ENCODE data around the gene PHF21A.
A peak's percentile ranks its signal among the peaks of the same experiment; 100 is the strongest.

The PHF21A gene

GRCh38 chr11:46075168-46075567, 46.1 kb downstream of the PHF21A start:
- DNase-seq (ENCODE audit: low read depth) = peak; percentile 11

- no peak for DNase-seq (ENCODE audit: low read depth)
These were observed 47.6 kb downstream of the PHF21A start for GRCh38 chr11:46073632-46074031.

GRCh38 chr11:46072172-46072964, 48.9 kb downstream of the PHF21A start:
- DNase-seq (ENCODE audit: low read depth) = no peak

GRCh38 chr11:46071091-46071490, 50.2 kb downstream of the PHF21A start:
- no peak for DNase-seq (ENCODE audit: low read depth)

GRCh38 chr11:46069595-46069994, 51.7 kb downstream of the PHF21A start:
- no peak for DNase-seq (ENCODE audit: low read depth)

GRCh38 chr11:46066335-46066734, 54.9 kb downstream of the PHF21A start:
- no peak for DNase-seq (ENCODE audit: low read depth)

GRCh38 chr11:46065681-46066080, 55.6 kb downstream of the PHF21A start:
- no peak for DNase-seq (ENCODE audit: low read depth)

- no peak for DNase-seq (ENCODE audit: low read depth)
These were observed 57.0 kb downstream of the PHF21A start for GRCh38 chr11:46064221-46064620.

- no peak for DNase-seq (ENCODE audit: low read depth)
These were observed 58.1 kb downstream of the PHF21A start for GRCh38 chr11:46063138-46063537.

GRCh38 chr11:46060013-46060412, 61.2 kb downstream of the PHF21A start:
- no peak for DNase-seq (ENCODE audit: low read depth)

- DNase-seq (ENCODE audit: low read depth) = no peak
These were observed 63.8 kb downstream of the PHF21A start for GRCh38 chr11:46057489-46057888.

GRCh38 chr11:46055371-46055770, 65.9 kb downstream of the PHF21A start:
- DNase-seq (ENCODE audit: low read depth) = peak; percentile 15

- no peak for DNase-seq (ENCODE audit: low read depth)
These were observed 70.2 kb downstream of the PHF21A start for GRCh38 chr11:46051102-46051501.

GRCh38 chr11:46050662-46051061, 70.6 kb downstream of the PHF21A start:
- DNase-seq (ENCODE audit: low read depth) = no peak

- peak; percentile 83 for DNase-seq (ENCODE audit: low read depth)
These were observed 71.2 kb downstream of the PHF21A start for GRCh38 chr11:46050003-46050461.

GRCh38 chr11:46049325-46049897, 71.8 kb downstream of the PHF21A start:
- no peak for DNase-seq (ENCODE audit: low read depth)

- no peak for DNase-seq (ENCODE audit: low read depth)
These were observed 73.1 kb downstream of the PHF21A start for GRCh38 chr11:46048198-46048597.

- peak; percentile 5 for DNase-seq (ENCODE audit: low read depth)
These were observed 73.7 kb downstream of the PHF21A start for GRCh38 chr11:46047520-46047919.

- no peak for DNase-seq (ENCODE audit: low read depth)
These were observed 75.4 kb downstream of the PHF21A start for GRCh38 chr11:46045811-46046210.

GRCh38 chr11:46044601-46045000, 76.7 kb downstream of the PHF21A start:
- no peak for DNase-seq (ENCODE audit: low read depth)

- peak; percentile 27 for DNase-seq (ENCODE audit: low read depth)
These were observed 81.3 kb downstream of the PHF21A start for GRCh38 chr11:46039990-46040389.

- no peak for DNase-seq (ENCODE audit: low read depth)
These were observed 82.7 kb downstream of the PHF21A start for GRCh38 chr11:46038529-46038928.

- DNase-seq (ENCODE audit: low read depth) = no peak
These were observed 84.3 kb downstream of the PHF21A start for GRCh38 chr11:46036969-46037368.

GRCh38 chr11:46036009-46036408, 85.2 kb downstream of the PHF21A start:
- DNase-seq (ENCODE audit: low read depth) = no peak
